GM21381 (cell line): ENCODE measurements around the gene RFLNA.
"Not testable (repeated sequence)": the region's sequence is repeated elsewhere in the genome, so short reads cannot be mapped to it uniquely, and the experiment has no call there.

Experiments used
- ATAC-seq: cut with Tn5 transposase; IDR thresholded peaks from one replicate; pipeline ENCODE4 v1.9.1; 2021; ENCODE audit warnings: mild to moderate bottlenecking, moderate library complexity; ENCODE audit not compliant: unreplicated experiment

Gene RFLNA

DNA sequence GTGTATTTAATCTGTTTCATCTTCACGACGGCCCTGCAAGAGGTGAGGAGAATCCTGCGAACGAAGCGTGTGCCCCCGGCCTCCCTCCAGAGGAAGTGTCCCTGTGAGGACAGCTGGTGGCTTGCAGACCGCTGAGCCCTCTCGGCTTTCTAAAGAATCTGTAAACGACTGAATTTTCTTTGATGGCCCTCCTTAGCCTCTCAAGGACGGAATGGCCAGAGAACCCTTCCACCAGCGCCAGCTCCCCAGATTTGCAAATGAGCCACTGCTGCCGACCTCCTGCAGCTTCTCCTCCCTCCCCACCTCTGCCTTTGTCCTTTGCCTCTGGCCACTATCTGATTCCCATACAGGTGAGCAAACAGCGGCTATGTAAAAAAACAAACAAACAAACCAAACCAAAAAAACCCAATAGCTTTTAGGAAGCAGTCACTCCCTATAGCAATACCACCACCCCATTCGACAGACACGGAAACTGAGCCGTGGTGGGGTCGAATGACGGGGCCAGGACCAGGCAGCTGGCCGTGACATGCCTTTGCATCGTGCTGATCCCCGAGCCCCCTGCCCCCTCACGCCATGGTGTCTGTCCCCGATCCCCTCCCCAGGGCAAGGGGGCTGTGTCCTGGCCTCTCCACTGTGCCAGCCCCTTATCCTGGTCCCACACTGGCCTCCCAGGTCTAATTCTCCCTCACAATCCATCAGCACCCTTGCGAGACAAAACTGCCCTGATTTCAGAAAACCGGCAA is 23.6 kb downstream of the RFLNA start:
- no peak for ATAC-seq

DNA sequence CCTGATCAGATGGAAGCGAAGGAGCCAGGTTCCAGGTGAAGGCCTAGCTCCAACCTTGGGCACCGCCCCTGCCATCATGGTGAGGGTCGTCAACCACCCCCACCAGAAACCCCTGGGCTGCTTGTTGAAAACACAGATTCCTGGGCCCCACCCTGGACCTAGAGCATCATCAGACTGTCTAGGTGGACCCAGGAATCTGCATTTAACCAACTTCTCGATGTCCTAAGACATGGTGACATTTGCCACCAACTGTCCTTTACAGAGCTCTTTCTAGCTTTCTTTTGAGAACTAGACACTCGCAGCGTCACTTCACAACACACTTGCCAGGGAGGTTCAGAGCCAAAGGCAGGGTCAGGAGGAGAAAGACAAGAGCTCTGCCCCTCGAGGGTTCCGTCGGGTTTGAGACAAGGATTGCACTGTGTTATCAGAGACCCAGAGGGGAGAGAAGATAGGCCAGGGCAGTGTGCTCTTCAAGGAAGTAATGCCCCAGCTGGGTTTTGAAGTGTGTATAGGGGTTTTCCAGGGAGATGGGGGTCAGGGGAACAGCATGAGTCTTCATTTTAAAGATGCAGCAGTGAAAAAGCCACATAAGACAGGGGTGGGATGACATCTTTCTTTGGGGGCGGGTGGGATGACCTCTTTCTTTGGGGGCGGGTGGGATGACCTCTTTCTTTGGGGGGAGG is 24.6 kb downstream of the RFLNA start:
- no peak for ATAC-seq

DNA sequence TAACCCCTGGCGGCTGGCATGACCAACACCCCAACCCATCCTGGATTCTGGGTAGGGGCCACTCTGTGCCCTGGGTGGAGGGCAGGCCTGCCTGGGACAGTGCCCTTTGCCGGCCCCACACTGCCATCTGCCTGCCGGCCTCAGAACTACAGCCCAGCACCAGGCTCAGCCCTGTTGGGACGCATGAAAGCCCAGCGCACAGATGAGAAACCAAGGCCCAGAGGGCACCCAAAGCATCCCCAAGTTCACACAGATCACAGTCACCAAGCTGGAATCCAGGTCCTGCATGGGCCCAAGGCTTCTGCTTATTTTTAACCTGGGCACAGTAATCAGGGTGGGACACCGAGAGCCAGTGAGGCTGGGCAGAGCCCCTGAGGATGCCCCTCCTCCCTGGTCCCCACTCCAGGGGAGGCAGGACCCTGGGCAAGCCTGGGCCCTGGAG is 26.2 kb downstream of the RFLNA start:
- peak; percentile 62 for ATAC-seq

DNA sequence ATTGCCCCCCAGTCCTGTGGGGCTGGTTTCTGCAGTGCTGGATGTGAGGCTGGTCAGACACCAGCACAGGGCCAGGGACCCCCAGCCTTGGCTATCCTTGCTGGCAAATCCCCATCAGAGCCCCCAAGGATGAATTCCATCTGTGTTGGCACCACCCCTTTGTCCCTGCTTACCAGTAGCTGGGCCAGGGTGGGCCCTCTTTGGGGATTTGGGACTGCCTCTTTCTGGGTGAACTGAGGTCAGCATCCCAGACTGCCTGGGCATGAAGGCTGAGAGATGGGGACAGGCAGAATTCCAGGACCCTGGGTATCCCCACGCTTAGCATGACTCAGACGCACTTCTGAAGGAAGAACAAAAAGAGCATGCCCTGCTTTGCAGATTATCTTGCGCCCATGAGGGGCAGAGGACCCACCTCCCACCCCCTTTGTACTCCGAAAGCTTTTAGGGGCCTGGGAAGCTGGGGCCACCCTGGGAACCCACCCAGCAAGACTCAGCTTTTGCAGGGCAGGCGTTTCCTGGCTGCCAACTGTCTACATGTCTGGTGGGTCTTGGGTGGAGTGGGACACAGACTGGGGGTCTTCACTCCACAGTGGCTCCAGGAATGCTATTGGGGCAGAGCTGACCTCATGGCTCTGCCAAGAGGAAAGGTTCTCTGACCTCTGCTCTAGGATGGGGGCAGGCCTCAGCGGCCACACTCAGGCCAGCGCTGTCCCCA is 26.8 kb downstream of the RFLNA start:
- ATAC-seq, result no peak

DNA sequence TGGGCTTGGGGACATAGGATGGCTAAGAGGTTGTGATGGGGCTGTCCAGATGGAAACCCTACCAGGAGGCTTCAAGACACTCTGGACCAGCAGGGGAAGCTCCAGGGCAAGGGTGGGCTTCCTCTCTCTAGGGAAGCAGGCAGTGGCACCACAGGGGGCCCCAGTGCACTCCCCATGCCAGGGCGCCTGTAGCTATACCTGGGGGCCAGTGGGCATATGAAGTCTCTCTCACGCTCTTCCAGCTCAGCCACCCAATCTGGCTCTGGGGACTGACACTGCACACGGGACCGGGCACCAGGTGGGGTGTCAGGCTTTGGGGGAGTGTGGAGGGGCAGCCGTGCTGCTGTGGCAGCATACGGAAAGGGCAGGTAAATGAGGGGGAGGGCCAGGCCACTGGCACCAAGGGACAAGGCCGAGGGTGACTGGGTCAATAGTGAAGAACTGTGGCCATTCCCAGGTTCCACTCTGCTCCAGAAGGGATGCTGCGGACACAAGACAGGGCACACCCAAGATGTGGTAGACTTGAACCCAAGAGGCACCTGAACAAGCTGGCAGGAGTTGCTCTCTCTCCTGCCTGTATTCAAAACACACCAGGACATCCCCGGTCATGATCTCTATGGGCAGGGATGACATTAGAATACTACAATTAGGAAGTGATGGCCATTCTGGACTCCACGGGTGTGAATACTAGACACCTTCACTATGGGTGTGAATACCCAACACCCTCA is 27.5 kb downstream of the RFLNA start:
- ATAC-seq, result no peak

DNA sequence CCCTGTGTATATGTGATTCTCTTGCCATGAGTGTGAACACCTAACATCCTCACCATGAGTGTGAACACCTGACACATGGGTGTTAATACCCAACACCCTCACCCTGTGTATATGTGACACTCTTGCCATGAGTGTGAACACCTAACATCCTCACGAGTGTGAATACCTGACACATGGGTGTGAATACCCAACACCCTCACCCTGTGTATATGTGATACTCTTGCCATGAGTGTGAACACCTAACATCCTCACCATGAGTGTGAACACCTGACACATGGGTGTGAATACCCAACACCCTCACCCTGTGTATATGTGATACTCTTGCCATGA is 28.1 kb downstream of the RFLNA start:
- not testable (repeated sequence) for ATAC-seq

DNA sequence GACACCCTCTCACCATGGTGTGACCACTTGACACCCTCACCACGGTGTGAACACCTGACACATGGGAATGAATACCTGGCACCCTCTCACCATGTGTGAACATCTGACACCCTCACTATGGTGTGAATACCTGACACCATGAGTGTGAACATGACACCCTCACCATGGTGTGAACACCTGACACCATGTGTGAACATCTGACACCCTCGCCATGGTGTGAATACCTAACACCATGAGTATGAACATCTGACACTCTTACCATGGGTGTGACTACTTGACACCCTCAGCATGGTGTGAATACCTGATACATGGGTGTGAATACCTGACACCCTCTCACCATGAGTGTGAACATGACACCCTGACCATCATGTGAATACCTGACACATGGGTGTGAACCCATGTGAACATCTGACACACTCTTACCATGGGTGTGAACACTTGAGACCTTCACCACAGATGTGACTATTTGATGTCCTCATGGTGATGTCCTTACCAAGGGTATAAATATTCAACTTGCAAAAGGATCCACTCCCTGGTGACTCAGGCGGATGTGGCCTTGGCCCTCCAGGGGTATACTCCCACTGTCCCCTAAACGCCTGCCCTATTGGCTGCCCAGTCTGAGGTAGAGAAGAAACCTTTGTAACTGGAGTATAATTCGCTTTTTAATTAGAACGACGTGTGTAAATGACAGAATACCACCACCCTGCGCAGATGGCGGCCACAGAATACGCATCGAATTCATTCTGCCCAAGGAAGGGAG is 29.1 kb downstream of the RFLNA start:
- ATAC-seq, result no peak

DNA sequence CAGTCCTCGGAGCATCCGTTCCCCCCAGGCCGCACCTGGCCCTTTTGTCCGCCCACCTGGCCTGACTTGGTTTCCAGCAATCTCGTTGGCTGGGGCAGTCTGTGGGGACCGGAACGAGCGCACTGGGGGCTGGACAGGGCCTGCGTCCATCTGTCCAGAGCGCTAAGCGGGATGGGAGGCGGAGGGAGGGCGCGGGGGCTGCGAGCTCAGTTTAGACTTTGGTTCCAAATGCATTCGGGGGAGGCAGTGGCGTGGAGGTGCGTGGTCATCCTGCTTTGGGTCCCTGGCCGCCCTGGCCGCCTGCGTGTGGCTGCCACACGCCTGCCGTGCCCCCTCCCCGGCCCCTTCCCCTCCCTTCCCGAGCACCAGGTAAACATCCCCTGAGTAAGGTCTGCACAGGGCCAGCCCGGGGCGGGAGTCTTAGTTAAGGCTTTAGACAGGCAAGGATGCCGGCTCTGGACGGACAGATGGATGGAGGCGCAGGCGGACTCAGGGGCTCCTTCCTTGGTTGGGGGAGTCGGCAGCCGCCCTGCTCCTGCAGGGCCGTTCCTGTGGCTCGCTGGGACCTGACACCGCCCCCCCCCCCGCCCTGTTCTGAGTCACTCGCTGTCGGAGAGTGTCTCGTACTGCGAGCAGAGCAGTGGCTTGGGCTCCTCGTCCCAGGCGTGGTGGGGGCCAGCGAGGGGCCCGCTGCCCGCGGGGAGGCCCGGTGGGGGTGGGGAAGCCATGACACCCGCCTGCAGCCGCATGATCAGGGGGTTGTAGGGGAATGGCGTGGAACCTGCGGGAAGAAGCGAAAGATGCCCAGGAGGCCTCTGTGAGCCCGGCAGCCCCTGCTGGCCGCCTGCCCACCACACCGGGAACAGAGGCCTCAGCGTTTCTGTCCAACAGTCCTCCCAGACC is 30.2 kb downstream of the RFLNA start:
- no peak for ATAC-seq

DNA sequence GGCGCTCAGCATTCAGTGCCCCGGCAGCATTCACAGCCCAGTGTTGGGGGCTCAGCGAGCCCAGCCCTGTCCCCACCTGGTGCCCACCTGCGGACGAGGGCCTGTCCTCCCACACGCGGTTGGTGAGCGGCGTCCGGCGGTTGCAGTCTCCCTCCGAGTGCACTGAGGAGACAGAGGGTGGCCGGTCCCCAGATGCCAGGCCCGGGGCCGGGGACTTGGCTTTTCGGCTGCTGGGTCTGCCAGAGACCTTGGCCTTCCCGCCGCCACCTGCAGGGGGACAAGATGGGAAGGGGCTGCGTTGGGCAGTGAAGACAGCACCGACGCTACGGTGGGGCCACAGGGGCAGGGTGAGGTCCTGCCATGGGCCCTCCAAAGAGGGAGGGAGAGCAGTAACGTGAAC is 31.2 kb downstream of the RFLNA start:
- no peak for ATAC-seq

DNA sequence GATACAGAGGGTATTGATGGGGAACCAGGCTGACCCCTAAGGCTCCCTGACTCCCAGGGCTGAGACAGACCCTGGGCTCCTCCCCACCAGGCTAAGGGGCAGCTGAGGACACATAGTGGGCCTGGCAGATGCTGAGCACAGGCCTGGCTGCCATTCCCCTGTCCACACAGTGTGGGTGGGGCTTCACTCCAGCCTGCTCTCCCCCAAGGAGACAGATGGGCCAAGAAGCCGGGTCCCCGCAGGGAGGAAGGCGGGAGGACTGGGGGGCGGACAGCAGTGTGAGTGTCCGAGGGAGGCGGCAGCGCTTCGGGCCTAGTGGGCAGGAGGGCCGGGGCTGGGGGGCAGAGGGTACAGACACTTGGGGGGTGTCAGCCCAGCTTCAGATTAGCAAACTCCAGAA is 32.0 kb downstream of the RFLNA start:
- no peak for ATAC-seq

DNA sequence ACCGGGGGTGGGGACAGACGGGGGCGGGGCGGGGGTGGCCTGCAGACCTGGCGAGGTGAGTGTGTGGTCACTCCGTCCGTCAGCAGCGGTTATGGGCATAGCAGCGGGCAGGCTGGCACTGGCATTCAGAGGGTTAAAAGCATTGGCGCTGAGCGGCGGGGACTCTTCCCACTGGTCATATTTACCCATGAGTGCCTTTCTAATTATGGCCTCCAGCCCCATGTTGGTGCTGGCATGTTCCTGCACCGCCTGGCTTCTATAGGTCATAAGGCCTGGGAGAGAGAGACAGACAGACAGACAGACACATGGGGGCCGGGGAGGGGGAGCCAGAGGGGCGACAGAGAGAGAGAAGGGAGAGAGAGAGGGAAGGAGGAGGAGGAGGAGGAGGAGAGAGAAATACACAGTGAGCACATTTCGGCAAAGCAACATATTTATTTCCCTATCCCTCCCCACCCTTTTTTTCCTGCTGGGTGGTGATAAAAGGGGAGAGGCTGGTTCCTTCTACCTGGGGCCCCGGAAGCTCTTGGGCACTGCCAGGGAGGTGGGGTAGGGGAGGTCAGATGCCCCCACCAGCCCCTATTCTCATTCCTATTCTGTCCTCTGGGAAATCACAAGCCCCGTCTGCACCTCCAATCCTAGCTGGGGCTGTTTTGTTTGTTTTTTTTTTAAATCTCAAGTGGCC is 32.6 kb downstream of the RFLNA start:
- no peak for ATAC-seq

DNA sequence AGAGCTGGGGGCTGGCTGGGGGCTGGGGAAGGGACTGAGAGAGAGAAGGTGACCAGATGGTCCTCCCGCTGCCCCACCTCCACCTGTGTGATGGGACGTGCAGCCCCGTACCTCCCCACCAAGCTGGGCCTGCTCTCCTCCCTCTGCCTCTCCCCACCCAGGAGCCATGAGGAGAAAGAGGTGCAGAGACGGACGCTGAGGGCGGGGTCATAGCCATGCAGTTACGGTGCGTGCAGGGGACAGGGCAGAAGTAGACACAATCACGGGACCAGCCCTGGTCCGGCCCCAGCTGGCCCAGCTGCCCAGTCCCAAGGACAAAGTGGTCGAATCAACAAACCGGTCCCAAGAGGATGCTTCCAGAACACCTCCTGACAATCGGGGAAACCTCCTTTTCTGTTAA is 33.2 kb downstream of the RFLNA start:
- ATAC-seq, result no peak

DNA sequence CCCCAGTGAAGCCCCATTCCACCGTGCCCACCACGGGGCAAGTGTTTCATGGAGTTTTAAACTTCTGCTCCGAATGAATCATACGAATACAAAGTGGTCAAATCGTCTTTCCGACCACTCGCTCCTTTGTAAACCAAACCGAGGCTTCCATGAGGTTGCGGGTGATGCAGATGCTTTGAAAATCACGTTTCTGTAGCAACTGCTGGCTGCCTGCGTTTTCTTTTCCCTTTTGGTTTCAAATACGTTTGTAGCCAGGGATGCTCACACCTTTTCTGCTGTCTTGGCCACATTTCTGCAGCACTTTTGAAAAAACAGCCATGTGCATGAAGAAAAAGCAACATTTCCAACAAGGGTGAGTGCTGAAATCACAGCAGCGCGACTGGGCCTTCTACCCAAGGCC is 33.7 kb downstream of the RFLNA start:
- no peak for ATAC-seq

DNA sequence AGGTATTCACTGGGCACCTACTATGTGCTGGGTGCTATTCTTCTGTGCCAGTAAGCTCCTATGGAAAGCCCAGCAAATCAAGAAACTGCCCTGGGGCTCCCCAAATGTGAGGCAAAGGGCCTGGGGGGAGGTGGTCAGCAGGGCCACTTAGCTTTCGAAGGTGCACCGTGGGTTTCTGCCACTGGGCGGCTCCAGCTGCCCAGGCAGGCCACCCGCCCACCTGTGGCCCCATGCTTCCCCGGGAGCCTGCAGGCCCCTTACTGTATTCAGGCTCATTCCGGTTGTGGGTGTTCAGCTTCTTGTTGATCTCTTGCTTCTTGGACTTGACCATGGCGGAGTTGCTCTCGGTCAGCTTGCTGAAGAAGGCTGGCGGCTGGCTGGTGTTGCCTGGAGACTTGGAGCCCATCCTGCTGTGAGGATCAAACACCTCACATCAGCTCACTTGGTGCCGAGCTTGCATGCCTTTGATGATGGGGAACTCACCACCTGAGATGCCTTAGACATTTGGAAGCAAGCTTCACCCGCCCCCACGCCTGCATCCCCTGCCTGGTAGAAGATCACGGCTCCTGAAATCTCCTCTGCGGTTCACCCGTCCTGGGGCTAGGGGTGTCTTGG is 37.3 kb downstream of the RFLNA start:
- no peak for ATAC-seq

DNA sequence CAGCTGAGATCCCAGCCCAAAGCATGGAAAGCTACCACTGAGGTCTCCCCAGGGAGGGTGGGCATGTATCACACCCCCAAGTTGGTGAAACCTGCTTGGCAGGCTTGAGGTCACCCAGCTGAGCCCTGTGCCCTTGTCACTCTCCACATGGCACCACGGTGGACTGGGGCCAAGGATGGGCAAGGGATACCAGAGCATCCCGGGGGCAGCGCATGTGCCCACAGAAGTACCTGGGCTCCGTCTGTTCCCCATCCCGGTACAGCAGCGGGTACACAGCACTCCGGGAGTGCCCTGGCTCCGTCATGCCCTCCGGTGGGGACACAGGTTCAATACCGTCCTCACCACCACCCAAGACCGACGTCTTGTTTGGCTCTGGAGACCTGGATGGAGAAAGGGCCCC is 38.0 kb downstream of the RFLNA start:
- no peak for ATAC-seq

DNA sequence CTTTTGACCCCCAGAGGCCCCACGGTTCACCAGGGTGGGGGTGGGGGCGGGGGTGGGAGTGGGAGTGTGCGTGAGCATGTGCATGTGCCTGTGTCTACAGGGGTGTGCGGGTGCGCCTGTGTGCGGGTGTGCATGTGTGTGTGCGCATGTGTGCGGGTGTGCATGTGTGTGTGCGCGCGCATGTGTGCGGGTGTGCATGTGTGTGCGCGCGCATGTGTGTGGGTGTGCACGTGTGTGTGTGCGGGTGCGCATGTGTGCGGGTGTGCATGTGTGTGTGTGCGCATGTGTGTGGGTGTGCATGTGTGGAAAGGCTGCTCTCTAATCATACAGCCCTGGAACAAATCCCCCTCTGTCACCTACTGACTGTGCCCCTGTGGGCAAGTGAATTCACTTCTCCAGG is 38.8 kb downstream of the RFLNA start:
- no peak for ATAC-seq

DNA sequence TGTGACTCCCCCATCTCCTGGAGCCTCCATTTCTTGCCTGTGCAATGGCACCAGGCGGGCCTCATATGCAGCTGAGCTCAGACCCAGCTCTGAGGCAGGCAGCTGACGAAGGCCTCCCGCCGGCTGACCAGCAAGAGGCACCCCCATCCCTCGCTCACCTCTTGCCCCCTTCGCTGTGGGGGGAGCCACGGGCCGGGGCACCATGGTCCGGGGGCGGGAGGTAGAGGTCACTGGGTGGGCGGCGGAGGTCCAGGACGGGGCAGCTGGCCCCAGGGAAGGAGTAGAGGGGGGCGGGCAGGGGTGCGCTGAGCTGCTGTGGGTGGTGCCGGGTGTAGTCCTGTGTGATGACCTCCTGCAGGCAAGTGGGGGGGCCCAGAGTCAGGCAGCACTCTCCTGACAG is 39.4 kb downstream of the RFLNA start:
- no peak for ATAC-seq

DNA sequence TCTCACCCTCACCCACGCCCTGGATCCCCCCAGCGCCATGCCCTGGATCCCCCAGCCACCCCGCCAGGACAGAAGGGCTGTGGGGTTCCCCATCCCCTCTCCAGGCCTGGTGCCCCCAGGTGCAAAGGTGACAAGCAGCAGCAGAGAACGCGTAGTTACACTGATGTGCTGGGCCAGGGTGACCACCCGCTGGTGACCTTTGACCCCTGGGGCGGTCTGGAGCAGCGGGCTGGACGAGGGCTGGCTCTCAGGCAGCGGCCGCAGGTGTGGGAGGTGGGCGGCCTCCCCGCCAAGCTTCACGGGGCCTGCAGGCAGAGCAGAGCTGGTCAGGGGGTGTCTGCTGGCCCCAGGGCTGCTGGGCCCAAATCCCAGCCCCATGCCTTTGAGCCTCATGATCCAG is 40.1 kb downstream of the RFLNA start:
- no peak for ATAC-seq
